Inflammatory macrophage (primary cell): Measurements from ENCODE around the gene GHRH.
A peak's percentile ranks its signal among the peaks of the same experiment; 100 is the strongest.

ENCODE experiments used
- DNase-seq, 2 donors: peaks; one replicate each; pipeline ENCODE4 v3.0.0-alpha.2; 2020 to 2022

The GHRH gene

GRCh38 chr20:37290158-37290810 lies 28.7 kb upstream of the GHRH start:
- DNase-seq: no peak

DNA sequence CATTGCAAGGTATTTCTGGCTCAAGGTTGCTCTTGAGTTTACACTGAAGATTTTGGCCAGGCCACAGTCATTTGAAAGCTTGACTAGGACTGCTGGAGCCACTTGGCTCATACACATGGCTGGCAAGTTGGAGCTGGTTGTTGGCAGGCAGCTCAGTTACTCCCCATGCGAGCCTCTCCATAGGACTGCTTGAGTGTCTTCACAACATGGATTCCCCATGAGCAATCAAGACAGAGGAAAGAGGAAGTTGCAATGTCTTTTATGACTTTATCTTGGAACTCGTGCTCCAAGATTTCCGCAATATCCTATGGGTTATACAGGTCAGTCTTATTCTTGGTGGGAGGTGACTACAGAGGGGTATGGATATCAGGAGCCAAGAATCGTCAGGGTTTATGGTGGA lies 26.5 kb upstream of the GHRH start:
- peak; percentile 88 to 93 for DNase-seq

- no peak for DNase-seq
Observed at GRCh38 chr20:37285664-37286374, 24.2 kb upstream of the GHRH start.

DNA sequence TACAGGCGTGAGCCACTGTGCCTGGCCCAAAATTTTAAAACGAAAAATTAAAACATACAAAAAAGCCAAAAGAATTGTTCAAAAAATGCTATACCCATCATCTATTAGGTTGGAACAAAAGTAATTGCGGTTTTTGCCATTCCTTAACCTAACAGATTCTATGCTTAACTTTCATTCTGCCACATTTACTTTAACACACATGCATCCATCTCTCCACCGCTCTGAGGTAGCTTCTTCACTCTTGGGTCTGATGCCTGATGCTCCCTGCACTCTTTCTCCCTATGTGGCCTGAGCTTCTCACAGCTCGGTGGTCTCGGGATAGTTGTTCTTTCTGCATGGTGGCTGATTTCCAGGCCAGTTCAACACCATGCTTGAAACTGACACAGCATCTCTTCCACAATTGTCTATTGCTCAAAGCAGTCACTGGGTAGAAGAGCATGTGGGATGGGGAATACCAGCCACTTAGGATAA lies 23.1 kb upstream of the GHRH start:
- DNase-seq: peak in 1 of 2 donors; percentile 41

DNA sequence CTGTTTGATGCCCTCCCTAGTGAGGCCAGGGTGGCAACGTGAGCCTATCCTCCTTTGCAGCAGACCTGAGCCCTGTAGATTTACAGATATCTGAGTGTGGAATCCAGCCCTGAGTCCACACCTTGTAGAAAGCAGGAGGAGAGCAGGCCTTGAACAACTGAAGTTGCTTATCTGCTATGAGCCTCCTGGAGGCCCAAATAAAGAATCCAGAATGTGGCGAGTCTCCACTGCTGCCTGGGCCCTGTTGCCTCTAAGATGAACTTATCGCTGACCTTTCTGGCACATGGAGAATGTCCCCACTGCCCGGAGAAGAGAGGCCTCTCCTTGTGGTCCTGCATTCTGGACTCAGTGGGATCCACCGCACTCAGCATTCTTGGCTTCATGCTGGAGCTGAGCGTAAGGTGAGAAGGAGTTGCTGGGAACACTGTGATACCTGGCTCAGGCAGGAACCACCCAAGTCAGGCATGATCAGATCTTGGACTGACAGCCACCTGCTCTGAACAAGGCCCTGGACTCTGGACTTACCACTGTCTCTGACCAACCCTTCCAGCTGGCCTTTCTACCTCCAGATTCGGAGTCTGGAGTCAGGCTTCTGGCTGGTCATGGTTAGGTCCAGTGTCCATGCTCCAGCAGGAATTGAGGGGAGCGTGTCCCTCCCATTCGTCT lies 22.0 kb upstream of the GHRH start:
- no peak for DNase-seq

DNA sequence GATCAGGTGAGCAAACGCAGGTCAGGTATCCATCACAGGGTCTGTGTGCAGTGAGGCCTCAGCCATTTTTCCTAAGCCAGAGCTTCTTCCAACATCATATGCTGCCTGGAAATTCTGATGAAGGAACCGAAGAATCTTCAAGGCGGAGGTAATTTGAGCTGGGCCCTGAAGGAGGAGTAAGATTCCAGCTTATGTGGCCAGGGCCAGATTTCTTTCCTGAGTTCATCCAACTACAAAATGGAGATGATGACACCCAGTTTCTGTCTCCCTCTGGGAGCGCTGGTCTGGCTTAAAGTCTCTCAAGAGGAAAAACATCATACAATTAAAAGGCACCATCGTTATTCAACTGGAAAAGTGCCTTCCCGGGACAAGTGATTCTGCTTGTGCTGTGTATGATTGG lies 20.9 kb upstream of the GHRH start:
- DNase-seq: no peak

DNA sequence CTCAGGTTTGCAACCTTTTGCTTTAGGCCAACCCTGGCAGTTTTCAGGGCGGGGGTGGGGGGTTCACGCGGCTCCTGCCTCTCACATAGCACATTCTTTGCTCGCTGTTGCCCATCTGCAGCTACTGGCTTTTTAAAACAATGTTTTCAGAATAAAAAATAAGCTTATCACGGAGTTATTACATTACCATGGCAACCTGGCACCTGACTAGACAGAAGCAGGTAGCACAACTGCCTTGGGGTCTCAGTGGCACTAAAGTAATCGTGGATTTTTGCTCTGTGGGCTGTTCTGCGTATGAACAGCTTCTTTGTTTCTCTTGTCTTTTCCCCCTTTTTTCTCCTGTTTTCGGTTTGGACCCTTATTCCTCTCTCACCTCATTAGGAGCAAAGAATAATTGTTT lies 18.8 kb upstream of the GHRH start:
- DNase-seq: no peak

GRCh38 chr20:37279820-37280219 lies 18.2 kb upstream of the GHRH start:
- no peak for DNase-seq

- DNase-seq: no peak
Observed at GRCh38 chr20:37278966-37279590, 17.5 kb upstream of the GHRH start.

DNA sequence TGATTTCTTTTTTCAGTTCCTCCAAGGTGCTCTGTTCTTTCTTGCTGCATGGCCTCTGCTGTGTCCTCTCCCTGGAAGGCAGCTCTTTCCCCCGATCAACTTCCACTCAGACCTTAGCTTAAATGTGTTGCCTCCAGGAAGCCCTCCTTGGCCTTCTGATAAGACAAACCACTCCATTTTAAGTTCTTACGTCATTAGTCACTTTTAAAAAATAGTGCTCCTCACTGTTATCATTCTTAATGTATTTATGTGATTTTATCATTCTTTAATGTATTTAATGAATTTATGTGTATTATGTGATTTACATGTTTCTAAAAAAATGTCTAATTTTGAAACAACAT lies 15.6 kb upstream of the GHRH start:
- DNase-seq: no peak

- DNase-seq: peak; percentile 50 to 70
Observed at GRCh38 chr20:37276494-37277252, 15.1 kb upstream of the GHRH start.

GRCh38 chr20:37274851-37275524 lies 13.4 kb upstream of the GHRH start:
- DNase-seq: peak; percentile 82 to 92

- DNase-seq: no peak
Observed at GRCh38 chr20:37273988-37274387, 12.4 kb upstream of the GHRH start.

DNA sequence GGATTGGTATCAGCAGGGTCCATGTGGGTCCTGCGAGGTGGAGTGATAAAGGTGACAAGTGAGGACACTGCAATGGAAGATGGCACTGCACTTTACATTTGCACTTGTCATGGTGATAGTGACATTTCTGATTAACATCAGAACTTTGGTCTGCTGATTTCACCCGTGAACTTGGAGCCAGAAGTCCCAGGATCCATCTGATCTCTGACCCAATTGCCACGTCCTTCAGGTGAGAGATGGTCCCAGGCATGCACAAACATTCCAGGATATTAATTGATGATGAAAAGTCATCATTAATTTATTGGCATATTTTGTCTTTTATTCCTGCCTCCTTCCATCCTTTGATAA lies 9.8 kb upstream of the GHRH start:
- no peak for DNase-seq

DNA sequence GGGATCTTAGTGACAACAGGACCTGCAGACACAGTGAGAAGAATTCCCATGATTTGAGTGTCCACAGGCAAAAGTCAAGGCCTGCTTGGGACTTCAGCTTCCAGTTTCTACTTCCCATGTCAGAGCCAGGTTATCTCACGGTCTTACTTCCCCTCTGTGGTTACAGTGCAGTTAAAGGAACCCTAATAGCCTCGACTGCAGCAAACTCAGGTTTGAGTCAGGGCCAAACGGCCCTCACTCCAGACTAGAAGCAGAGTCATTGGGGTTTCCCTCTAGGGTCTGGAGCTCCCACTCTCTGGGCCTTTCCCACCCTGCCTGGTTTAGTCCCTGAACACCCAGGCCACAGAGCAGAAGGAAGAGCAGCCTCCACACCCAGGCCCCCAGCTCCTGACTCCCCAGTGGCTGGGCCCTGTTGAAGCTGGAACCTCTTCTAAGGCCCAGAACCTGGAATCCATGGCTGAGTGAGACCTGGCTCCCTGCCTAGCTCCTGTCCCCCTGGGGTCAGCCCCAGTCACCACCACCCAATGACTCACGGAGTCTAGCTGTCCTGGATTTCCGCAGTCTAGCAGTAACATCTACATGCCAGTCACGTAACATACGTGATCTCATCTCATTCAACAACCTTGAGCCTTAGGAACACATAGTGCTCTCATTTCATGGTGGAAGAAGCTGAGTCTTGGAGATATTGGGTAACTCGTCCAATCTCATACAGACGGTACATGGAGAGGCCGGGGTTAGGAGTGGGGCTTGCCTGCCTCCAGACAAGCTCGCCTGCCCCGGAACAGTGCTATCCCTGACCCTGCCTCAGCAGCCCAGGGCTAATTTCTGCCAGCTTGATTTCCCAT lies 9.2 kb upstream of the GHRH start:
- peak; percentile 94 to 96 for DNase-seq

- DNase-seq: no peak
Observed at GRCh38 chr20:37267667-37268313, 6.2 kb upstream of the GHRH start.

DNA sequence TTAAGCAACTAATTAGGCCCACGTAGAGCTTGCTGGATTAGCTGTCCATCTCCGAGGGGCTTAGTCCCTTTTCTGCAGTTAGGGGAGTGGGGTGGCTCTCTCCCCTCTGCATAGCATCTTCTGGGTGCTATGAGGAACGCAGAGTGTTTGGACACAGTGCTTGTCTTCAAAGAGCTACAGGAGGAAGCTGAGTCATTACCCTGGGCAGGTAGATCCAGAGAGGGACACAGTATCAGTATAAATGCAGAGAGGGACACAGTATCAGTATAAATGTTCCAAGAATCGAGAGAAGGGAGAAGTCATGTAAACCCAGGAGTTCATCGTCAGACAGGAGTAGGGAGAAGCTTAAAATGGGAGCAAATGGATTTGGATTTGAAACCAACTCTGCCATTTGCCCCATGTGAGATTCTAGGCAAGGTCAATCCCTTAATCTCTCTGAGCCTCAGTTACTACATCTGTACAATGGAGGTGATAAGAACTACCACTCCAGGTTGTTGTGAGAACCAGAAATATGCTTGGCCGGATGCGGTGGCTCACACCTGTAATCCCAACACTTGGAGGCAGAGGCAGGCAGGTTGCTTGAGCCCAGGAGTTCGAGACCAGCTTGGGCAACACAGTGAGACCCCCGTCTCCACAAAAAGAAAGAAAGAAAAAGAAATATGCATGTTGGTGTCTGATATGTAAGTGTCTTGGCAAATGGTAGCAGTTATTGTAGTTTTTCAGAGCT lies 5.5 kb upstream of the GHRH start:
- DNase-seq: no peak

DNA sequence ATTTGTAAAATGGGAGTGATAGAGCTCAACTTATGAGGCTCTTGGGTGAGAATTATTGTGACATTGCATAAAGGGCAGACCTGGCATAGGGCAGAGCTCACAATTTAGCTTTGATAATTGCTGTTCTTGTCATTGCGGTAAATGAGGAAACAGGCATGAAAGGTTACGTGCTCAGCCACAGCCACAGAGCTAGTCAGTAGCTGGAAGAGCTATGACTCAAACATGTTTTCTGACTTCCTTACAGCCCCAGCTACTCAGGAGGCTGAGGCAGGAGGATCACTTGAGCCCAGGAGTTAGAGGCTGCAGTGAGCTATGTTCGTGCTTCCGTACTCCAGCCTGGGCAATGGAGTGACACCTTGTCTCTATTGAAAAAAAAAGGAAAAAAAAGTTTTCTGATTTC lies 3.5 kb upstream of the GHRH start:
- DNase-seq: peak; percentile 90

DNA sequence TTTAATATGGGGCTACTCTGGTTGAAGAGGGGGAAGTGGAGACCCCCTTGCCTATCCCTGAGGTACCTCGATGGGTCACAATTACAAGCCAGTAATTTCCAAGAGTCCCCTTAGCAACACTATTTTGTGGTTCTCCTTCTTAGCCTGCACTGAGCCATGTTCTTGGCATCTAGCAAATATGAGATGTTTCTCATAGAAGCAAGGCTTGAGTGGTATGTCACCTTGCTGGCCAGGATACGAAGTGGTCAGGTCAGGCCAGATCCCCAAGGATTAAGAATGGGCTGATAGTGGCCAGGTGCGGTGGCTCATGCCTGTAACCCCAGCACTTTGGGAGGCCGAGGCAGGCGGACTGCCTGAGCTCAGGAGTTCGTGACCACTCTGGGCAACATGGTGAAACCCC lies 2.1 kb upstream of the GHRH start:
- DNase-seq: no peak

DNA sequence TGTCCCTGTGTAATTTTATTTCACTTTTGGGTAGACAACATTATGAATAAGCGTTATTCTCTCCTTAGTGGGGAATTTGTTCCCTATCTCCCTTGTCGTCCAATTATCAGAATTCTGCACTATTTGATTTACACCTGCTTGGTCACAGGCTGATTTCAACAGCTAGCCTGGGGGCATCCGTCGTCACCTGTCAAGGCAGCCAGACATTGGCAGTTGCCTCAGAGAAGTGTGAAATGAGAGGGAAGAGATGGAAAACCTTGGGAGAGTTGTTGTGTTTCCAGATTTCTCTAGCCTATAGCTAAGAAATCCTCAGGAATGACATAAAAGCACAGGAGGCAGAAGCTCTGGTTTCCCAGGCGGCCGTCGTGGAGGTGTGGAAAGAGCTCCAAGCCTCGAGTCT lies 891 bp upstream of the GHRH start:
- no peak for DNase-seq
